BLaER1 treated with 17β-estradiol and CSF1 and Interleukin-3, amounts not matched to agents 10 nM and 100 nM (cell line): ENCODE data around the gene ACVR1.

Experiments used
- H3K27ac ChIP-seq, 11 experiments: shearing (Covaris generic); formaldehyde crosslinking; 2 replicates each; pipeline ENCODE4 v1.8.1; 2022
- H3K27me3 ChIP-seq, 11 experiments: shearing (Covaris generic); formaldehyde crosslinking; 2 replicates each; pipeline ENCODE4 v1.8.1; 2022
- H3K36me3 ChIP-seq, 11 experiments: shearing (Covaris generic); formaldehyde crosslinking; 2 replicates each; pipeline ENCODE4 v1.8.1; 2022
- H3K4me1 ChIP-seq, 10 experiments: shearing (Covaris generic); formaldehyde crosslinking; 2 replicates each; pipeline ENCODE4 v1.8.1; 2022
- H3K4me2 ChIP-seq, 11 experiments: shearing (Covaris generic); formaldehyde crosslinking; 2 replicates each; pipeline ENCODE4 v1.8.1; 2022
- H3K4me3 ChIP-seq, 10 experiments: shearing (Covaris generic); formaldehyde crosslinking; 2 replicates each; pipeline ENCODE4 v1.8.1; 2022
- H3K9ac ChIP-seq, 11 experiments: shearing (Covaris generic); formaldehyde crosslinking; 2 replicates each; pipeline ENCODE4 v1.8.1; 2022
- H3K9me3 ChIP-seq, 11 experiments: shearing (Covaris generic); formaldehyde crosslinking; replicated peaks in 1 of 11; 2 replicates each; pipeline ENCODE4 v1.8.1; 2022
- H4K20me1 ChIP-seq, 11 experiments: shearing (Covaris generic); formaldehyde crosslinking; 2 replicates each; pipeline ENCODE4 v1.8.1; 2022
- Cebpa-rat ChIP-seq, 11 experiments: shearing (Covaris generic); IDR thresholded peaks; 2 replicates each; pipeline ENCODE4 v1.8.1; 2022

The ACVR1 gene

GRCh38 chr2:157880927-157881326, 4.8 kb upstream of the ACVR1 start:
- Histone ChIP-seq H3K9me3 (no peaks in the 10 kb centered on the region), H3K27ac (no peak overlapping the region), H3K36me3 (no peaks in the 10 kb centered on the region), H3K9ac (no peak overlapping the region), H3K4me3 (no peak overlapping the region), H3K4me2 (no peak overlapping the region), H3K27me3 (no peaks in the 10 kb centered on the region), H4K20me1 (no peaks in the 10 kb centered on the region), H3K4me1 (peaks cover 5 to 10% (median 8%) of the 10 kb centered on the region in 10 experiments; a peak in 15 of 20 replicates)
- TF ChIP-seq Cebpa-rat (IDR thresholded peaks at IDR 0.05): no peak

- H3K27me3 ChIP-seq: no peaks in the 10 kb centered on the region
- no peaks in the 10 kb centered on the region for H3K9me3 ChIP-seq
- no peaks in the 10 kb centered on the region for H3K36me3 ChIP-seq
- TF ChIP-seq Cebpa-rat (IDR thresholded peaks at IDR 0.05): no peak
- H3K4me1 ChIP-seq: peaks cover 14 to 25% (median 19%) of the 10 kb centered on the region in 10 experiments
- H3K27ac ChIP-seq: no peak overlapping the region
- peaks cover 0 to 19% (median 7%) of the 10 kb centered on the region in 11 experiments; a peak in 7 of 22 replicates for H4K20me1 ChIP-seq
- H3K4me2 ChIP-seq: peak overlapping the region in 9 of 11 experiments; percentile 77 to 93 (median 84); a peak in 7 of 22 replicates
- no peak overlapping the region for H3K4me3 ChIP-seq
- H3K9ac ChIP-seq: no peak overlapping the region
Measured at GRCh38 chr2:157877761-157878400, 1.8 kb upstream of the ACVR1 start.

GRCh38 chr2:157876786-157877138, 632 bp upstream of the ACVR1 start:
- Histone ChIP-seq H3K4me3 (peak overlapping the region; percentile 77 to 89 (median 82)), H3K27ac (peak overlapping the region; percentile 69 to 87 (median 81)), H4K20me1 (peaks cover 0 to 26% (median 7%) of the 10 kb centered on the region in 11 experiments; a peak in 7 of 22 replicates), H3K27me3 (no peaks in the 10 kb centered on the region), H3K9ac (peak overlapping the region; percentile 78 to 89 (median 86)), H3K4me1 (peaks cover 14 to 25% (median 19%) of the 10 kb centered on the region in 10 experiments), H3K4me2 (peak overlapping the region; percentile 77 to 93 (median 84)), H3K36me3 (no peaks in the 10 kb centered on the region), H3K9me3 (no peaks in the 10 kb centered on the region)
- TF ChIP-seq Cebpa-rat (IDR thresholded peaks at IDR 0.05): no peak

GRCh38 chr2:157875641-157876065, 477 bp downstream of the ACVR1 start:
- Histone ChIP-seq H3K4me3 (peak overlapping the region; percentile 77 to 89 (median 82)), H3K9ac (peak overlapping the region; percentile 78 to 89 (median 86)), H3K27ac (peak overlapping the region; percentile 69 to 87 (median 81)), H4K20me1 (peaks cover 0 to 35% (median 11%) of the 10 kb centered on the region in 11 experiments; a peak in 8 of 22 replicates), H3K4me1 (peaks cover 14 to 25% (median 19%) of the 10 kb centered on the region in 10 experiments), H3K4me2 (peak overlapping the region; percentile 76 to 95 (median 89)), H3K9me3 (no peaks in the 10 kb centered on the region), H3K27me3 (no peaks in the 10 kb centered on the region), H3K36me3 (no peaks in the 10 kb centered on the region)
- TF ChIP-seq Cebpa-rat (IDR thresholded peaks at IDR 0.05): no peak

- peak overlapping the region; percentile 78 to 89 (median 86) for H3K9ac ChIP-seq
- peaks cover 14 to 25% (median 19%) of the 10 kb centered on the region in 10 experiments for H3K4me1 ChIP-seq
- peak overlapping the region; percentile 76 to 95 (median 89) for H3K4me2 ChIP-seq
- no peak for TF ChIP-seq Cebpa-rat (IDR thresholded peaks at IDR 0.05)
- H3K9me3 ChIP-seq: no peaks in the 10 kb centered on the region
- H3K27me3 ChIP-seq: no peaks in the 10 kb centered on the region
- no peaks in the 10 kb centered on the region for H3K36me3 ChIP-seq
- peak overlapping the region; percentile 69 to 87 (median 81) for H3K27ac ChIP-seq
- H3K4me3 ChIP-seq: peak overlapping the region; percentile 77 to 89 (median 82)
- peaks cover 0 to 35% (median 11%) of the 10 kb centered on the region in 11 experiments; a peak in 9 of 22 replicates for H4K20me1 ChIP-seq
Measured at GRCh38 chr2:157874997-157875640, 1.0 kb downstream of the ACVR1 start.

GRCh38 chr2:157874348-157874747, 1.8 kb downstream of the ACVR1 start:
- Histone ChIP-seq H3K4me2 (peak overlapping the region; percentile 76 to 95 (median 89)), H3K9ac (peak overlapping the region; percentile 58 to 89 (median 86); a peak in 16 of 22 replicates), H3K27me3 (no peaks in the 10 kb centered on the region), H3K27ac (no peak overlapping the region), H3K4me1 (peaks cover 14 to 25% (median 19%) of the 10 kb centered on the region in 10 experiments), H3K4me3 (peak overlapping the region; percentile 77 to 89 (median 82); a peak in 16 of 20 replicates), H3K9me3 (no peaks in the 10 kb centered on the region), H3K36me3 (no peaks in the 10 kb centered on the region), H4K20me1 (peaks cover 0 to 35% (median 11%) of the 10 kb centered on the region in 11 experiments; a peak in 10 of 22 replicates)
- TF ChIP-seq Cebpa-rat (IDR thresholded peaks at IDR 0.05): no peak

- H3K4me2 ChIP-seq: no peak overlapping the region
- no peak overlapping the region for H3K4me3 ChIP-seq
- no peaks in the 10 kb centered on the region for H3K36me3 ChIP-seq
- no peak overlapping the region for H3K9ac ChIP-seq
- H4K20me1 ChIP-seq: peaks cover 5 to 44% (median 11%) of the 10 kb centered on the region in 11 experiments; a peak in 11 of 22 replicates
- no peak for TF ChIP-seq Cebpa-rat (IDR thresholded peaks at IDR 0.05)
- no peaks in the 10 kb centered on the region for H3K9me3 ChIP-seq
- no peaks in the 10 kb centered on the region for H3K27me3 ChIP-seq
- peaks cover 14 to 25% (median 19%) of the 10 kb centered on the region in 10 experiments for H3K4me1 ChIP-seq
- no peak overlapping the region for H3K27ac ChIP-seq
Measured at GRCh38 chr2:157872791-157873190, 3.3 kb downstream of the ACVR1 start.

GRCh38 chr2:157871415-157871814, 4.7 kb downstream of the ACVR1 start:
- no peaks in the 10 kb centered on the region for H3K9me3 ChIP-seq
- no peak overlapping the region for H3K4me2 ChIP-seq
- H3K27ac ChIP-seq: no peak overlapping the region
- no peaks in the 10 kb centered on the region for H3K27me3 ChIP-seq
- no peak overlapping the region for H3K4me3 ChIP-seq
- TF ChIP-seq Cebpa-rat (IDR thresholded peaks at IDR 0.05): no peak
- H4K20me1 ChIP-seq: peaks cover 5 to 54% (median 18%) of the 10 kb centered on the region in 11 experiments; a peak in 12 of 22 replicates
- H3K4me1 ChIP-seq: peaks cover 9 to 15% (median 10%) of the 10 kb centered on the region in 10 experiments
- H3K36me3 ChIP-seq: no peaks in the 10 kb centered on the region
- H3K9ac ChIP-seq: no peak overlapping the region

- Histone ChIP-seq H3K27me3 (no peaks in the 10 kb centered on the region), H3K4me1 (peaks cover under 1 to 7% (median 2%) of the 10 kb centered on the region in 10 experiments; a peak in 16 of 20 replicates), H3K4me2 (no peak overlapping the region), H3K4me3 (no peak overlapping the region), H3K27ac (no peak overlapping the region), H3K9ac (no peak overlapping the region), H3K36me3 (no peaks in the 10 kb centered on the region), H3K9me3 (no peaks in the 10 kb centered on the region), H4K20me1 (peaks cover 0 to 55% (median 18%) of the 10 kb centered on the region in 11 experiments; a peak in 12 of 22 replicates)
- no peak for TF ChIP-seq Cebpa-rat (IDR thresholded peaks at IDR 0.05)
Measured at GRCh38 chr2:157868993-157869392, 7.1 kb downstream of the ACVR1 start.
